NCI-H1694 treated with DMSO at 0.1 percent for 48 hours (cell line): ENCODE measurements around the gene APBA2.

Source experiments
- DNase-seq: peaks from one replicate; lab custom pipeline; 2025; lab: John Stamatoyannopoulos, UW

The APBA2 gene

DNA sequence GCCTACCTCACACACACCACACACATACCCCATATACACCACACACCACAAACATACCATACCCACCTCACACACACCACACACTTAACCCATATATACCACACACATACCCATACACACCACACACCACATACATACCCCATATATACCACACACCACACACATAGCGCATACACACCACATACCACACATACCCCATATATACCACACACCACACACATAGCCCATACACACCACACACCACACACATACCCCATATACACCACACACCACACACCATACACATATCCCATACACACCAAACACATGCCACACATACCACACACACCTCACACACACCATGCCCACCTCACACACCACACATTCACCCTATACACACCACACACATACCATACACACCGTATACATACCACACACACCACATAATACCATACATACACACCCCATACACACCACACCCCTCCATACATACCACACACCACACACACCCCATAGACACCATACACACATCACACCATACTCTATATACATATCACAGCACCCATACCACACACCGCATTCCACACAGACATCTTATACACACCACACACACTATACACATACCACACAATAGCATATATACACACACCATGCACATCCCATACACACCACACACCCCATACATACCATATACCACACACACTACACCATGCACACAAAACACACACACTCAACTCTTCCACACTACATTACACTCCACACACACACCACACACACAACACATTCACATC lies 29.5 kb downstream of the APBA2 start:
- DNase-seq, result no peak

DNA sequence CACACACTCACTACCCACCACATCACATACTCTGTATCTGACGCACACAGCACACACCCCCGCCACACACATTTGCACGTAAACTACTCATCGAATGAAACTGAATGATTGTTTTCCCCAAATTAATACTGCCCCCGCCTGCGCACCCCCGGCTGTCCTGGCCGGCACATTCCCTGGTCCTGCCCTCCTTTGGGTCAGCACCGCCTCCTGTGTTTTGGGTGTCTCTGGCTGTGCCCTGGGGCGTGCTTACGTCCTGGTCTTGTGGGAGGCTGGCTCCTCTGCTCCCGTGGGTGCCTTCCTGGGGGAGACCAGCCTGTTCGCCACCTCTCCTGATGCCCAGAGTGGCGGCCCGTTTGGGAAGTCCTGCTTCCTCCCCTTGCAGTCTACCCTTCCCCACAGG lies 30.2 kb downstream of the APBA2 start:
- DNase-seq, result no peak

DNA sequence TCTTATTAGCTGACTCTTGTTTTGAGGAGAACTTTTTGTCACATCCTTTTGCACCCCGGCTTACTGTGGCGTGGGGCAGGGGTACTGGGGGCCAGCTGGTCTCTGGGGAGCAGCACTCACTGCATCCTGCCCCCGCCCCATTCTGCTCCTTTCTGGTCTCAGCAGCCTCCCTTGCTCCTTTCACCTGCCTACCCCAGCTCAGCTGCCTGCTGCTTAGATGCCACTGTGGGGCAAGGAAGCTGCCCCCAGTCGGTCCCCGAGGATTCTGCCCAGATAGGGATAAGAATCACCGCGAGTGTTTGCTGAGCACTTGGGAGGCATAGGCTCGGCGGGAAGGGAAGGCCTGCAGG lies 32.0 kb downstream of the APBA2 start:
- DNase-seq, result no peak

DNA sequence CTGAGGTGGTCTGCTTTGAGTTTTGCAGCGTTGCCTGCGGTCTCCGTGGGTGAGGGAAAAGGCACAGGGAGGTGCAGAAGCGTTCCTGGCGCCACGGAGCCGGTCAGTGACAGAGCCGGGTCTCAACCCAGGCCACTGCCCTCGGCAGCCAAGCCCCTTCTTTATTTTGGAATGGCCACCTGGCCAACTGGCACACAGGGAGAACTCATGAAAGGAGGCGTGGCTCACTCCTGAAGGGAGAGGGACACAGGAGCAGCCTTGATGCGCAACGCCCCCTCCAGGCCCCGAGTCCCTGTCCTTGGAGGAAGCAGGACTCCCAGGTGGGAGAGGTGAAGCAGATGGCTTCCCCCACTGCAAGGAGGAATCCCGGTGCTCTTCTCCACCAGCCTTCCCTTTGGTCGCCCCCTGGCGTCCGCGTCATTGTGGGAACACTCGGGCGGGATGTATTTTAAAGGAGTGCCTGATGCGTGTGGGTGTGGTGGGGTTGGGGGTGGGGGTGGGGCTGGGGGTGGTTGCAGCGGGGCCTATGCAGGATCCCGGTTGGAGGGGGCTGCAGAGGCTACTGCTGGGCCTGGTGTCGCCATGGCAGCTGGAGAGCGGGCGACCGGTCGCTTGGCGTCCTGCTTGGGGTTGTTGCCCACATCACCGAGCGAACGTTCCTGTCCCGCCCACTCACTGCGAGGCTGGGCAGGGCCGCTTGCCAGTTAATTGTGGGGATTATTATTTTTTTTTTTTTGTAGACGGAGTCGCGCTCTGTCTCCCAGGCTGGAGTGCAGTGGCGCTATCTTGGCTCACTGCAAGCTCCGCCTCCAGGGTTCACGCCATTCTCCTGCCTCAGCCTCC lies 32.6 kb downstream of the APBA2 start:
- DNase-seq, result no peak

DNA sequence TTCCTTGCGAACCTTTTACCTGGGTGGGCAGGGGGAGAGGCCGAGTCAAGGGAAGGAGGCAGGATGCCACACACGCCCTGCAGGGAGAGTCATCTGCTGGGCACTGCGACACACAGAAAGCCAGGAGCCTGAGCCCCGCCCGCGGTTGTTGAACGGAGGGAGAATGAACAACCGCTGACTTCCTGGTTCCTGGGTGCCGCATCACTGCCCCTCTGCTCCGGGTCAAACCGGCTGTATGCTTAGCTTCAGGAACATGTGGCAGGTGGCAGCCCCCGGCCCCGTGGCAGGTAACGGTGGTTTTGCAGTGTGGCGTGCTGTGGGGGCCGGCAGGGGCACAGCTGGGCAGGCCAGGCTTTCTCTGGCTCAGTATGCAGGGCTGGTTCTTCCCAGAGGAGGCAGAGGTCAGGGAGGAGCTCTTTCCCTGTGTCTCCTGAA lies 33.4 kb downstream of the APBA2 start:
- DNase-seq, result no peak

DNA sequence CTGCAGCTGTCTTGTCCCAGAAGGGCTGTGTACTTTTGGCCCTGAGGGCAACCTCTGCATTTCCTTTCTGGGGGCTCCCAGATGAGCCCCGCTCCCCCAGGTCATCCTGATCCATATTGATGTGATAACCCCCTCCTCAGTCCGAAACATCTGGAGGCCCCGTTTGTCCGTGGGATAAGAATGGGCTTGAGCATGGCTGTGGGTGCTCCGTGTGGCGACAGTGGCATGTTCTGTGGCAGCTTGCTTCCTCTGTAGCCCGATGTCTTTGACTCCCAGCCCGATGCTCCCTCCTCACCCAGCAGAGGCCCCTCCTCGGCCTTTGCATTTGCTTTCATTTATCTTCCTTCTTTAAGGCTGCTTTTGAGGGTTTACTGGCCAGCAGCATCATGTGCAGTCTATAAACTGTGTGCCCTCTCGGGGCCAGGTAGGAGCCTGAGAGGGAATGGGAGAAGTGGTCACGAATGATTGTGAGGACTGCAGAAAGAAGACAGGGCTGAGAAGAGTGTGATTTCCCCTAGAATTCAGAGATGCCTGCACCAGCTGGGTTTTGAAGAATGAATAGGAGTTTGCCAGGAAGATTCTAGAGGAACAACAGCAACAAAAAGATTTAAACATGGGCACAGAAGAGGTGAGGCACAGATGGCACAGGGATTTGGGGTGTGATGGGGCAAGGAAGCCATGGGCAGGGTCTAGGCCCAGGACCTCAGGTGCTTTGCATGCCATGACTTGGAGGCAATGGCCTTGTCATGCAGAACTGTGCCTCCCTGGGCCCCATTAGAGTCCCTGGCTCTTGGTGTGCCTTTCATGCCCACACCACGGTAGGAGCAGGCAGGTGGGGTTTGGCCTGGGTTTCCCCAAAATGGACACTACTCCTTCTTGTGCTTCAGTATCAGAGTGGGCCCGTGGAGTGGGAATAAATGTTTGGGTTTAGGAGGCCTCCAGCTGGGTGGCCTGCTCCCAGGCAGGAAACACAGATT lies 34.2 kb downstream of the APBA2 start:
- no peak for DNase-seq

DNA sequence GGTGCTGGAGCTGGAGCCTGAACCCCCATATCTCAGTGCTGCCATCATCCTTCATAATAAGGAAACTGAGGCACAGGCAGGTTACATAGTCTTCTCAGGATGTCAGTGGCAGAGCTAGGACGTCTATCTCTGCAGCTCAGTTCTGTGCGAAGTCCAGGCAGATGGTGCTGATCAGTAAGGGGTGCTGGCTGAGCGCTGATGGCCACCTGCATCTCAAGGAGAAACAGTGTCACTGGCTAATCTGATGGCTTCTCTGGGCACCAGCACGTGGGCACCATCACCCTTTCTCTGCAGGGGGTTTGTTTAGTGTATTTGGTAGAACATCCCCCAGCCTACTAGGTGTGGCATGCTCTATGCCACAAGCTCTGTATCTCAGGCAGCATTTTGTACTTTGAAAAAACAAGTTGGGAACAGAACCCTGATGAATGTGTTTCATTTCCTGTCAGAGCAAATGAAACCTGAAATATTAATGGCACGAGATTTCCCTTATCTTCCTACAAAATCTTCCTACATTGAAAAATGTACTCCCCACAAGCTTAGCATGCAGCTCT lies 35.1 kb downstream of the APBA2 start:
- no peak for DNase-seq

DNA sequence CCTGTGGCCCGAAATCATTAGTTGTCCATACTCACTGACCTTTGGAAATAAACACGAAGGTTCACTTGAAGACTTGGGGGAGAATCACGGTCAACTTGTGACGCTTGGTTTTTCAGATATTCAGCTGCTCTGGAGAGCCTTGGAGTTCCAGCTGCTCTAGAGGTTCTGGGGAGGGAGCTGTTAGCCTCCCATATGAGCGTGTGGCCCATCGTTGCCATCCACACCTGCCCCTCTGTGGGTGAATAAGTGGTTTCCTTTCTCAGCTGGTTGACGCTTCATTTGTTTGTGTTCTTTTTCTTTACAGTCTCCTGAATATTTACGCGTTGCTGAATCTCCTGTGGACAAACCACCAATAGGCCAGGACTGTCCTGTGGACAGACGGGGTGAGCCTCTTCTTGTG lies 35.6 kb downstream of the APBA2 start:
- DNase-seq, result no peak

DNA sequence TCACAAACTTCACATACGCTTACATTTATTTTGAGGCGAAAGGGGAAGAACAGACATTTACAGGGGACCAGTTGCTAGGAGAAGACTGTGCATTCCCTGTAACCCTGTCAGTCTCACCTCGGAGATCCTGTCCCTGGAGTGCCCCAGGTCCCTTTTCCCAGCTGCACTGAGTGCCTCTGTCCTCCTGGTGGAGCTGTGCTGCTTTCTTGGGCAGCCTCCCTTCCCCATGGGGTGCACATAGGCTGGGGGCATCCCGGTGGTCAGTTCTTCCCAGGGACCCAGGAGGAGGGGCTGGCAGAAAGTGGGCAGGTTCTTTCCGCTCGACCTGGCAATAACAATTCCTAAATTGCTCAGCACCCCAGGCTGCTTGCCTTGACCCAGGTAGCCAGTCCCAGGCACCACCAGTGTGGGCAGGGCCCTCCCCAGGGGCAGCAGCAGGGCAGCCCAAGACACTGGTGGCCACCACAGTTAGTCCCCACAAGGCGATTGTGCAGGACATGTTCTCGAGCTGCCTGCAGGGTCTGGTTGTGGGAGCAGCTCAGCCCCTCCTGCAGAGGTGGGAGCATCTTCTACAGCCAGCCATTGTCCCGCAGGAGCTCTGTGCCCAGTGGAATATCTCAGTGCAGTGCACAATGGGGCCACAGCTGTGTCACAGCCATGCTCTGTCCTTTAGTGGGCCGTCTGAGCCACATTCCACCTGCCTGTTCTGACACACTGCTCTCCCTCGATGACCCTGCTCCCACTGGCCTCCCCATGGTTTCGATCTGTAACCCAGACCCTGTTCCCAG lies 36.3 kb downstream of the APBA2 start:
- no peak for DNase-seq

DNA sequence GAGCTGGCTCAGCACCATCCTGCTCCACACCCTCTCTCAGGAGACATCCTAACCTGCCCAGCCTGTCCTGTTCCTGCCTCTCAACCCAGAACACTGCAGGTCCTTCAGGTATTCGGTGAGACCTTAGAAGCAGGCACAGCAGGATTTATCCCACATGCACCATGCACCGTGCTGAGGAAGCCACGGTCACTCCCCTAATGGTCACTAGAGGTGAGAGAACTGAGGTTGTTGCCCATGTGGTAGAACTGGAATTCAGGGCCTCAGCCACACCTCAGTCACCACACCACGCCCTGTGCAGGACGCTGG lies 36.9 kb downstream of the APBA2 start:
- no peak for DNase-seq

DNA sequence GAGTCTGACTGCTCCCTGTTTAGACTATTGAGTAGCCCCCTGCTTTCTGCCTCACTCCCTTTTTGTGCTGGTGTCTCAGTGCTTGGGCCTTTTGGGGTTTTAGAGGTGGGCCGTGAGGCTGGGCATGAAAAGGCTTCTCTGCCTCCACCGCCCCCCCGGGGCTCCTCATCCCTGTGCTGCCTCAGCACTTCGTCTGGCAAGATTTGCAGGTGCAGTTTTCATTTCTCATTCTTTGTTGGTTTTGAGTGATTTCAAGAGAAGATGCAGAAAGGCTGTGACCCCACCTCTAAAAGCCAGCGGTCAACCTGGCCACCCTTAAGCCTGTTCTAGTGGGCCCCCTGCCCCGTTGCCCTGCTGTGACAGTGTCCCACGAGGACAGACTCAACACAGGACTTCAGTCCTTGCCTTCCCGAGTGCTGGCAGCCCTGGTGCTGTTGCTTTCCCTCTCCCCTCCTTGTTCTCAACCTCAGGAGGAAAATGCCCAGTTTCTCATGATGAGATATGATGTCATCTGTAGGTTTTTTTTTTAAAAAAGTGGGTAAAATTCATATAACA lies 38.0 kb downstream of the APBA2 start:
- no peak for DNase-seq

DNA sequence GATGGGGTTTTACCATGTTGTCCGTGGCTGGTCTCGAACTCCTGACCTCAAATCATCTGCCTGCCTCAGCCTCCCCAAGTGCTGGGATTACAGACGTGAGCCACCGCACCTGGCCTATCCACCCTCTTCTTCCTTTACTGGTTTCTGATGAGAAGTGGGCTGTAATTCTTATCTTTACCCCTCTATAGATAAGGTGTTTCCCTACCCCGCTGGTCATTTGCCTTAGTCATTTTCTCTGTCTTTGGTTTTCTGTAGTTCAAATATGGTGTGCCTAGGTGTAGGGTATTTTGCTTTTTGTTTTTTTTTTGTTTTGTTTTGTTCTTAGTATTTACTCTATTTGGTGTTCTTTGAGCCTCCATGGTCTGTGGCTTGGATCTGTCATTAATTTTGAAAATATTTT lies 41.3 kb downstream of the APBA2 start:
- no peak for DNase-seq

DNA sequence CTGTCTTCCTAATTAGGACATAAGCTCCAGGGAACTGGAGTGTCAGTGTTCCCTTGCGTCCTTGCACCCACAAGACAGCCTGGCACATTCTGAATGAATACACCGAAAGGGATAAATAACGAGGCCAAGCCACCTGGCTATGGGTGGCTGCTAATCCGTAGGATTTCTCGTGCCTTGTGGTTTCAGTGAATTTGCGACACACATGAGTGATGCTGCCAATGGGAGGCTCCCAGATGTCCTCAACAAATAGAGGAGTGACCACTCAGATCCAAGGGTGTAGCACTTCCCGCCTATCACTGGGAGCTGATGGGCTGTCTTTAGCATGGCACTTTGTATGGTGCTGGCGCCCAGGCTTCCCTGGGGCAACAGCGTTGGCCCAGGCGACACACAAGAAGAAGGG lies 43.4 kb downstream of the APBA2 start:
- peak; percentile 49 for DNase-seq

DNA sequence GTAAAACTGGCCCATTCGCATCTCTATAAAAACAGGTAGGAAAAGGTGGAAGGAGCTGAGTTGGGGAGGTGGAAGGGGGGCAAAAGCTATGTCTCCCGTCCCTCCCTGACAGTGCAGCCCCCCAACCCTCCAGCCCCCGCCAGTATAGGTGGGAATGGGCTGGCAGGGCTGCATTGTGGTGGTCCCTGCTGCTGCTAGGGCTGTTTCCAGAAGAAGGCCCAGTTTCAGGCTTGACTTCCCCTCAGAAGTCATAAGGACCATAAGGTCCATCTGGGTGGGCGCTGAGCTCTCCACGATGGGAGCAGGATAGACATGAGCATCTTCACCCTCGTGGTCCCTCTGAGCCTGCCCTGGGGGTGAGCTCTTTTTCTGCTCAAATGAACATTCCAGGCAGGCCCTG lies 44.2 kb downstream of the APBA2 start:
- DNase-seq, result no peak

DNA sequence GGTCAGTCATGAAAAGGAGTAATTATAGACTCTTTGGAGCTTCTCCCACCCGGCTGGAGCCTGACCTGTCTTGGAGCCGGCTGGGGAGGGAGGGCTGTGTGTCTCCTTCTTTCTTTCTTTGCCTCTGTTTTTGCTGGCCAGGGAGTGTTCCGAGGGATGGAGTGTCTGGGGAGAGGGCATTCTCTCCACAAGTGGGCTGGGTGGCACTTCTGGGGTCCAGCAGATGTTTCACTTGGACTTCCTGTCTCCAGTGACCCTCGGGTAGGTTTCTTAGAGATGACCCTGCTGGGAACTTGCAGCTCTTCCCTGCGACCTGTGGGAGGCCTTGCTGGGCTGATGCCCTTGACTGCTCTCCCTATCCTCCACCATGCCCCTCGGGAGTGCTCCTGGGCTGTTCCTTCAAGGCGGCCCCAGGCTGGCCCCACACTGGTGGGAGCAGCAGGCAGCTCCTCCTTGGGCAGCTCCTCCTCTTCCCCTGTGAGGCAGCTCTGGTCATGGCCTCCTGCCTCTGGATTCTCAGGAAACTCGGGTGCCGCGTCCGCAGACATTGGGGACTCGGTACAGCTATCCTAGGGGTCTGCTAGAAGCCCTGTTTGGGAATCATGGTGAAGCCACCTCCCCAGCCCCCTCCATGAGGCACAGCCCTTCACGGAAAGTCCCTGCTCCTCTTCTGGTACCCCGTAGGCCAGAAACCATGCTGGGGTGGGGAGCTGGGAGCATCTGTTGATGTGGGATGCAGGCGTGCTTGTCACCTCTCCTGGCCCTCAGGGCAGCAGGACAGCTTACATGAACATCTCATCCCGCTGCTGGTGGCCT lies 44.9 kb downstream of the APBA2 start:
- no peak for DNase-seq

DNA sequence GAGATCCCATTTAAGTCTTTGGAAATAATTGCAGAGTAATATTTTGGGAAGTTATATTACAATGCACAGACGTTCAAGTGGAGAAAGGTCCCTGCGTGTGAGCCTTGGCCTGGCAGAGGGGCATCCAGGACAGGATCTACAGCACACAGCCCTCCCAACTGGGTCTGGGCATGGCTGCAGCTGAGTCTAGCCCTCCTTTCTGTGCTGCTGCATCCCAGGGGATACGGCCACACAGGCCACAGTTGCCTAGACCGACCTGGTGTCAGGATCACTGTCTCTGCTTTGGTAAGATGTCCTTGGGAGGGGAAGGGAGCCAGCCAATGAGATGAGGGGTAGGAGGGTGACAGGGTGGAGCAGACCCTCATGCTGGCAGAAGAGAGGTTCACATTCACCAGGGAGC lies 46.1 kb downstream of the APBA2 start:
- no peak for DNase-seq

DNA sequence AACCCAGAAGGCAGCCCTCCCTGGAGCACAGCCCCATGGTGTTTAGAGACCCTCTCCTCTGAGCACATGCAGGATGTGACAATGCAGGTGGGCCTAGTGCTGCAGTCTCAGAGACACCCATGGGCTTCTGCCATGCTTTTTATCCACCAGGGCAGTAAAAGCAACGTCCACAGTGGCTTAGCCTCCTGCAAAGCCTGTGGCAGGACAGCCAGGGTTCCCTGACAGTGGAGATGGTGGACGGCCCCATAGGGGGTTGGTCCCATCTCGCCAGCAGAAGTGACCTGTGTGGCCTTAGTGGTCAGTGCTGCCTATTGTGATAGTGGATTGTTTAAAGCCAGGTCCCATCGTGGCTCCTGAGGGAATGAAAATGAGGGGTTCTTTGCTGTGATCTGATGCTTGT lies 46.6 kb downstream of the APBA2 start:
- DNase-seq, result no peak

DNA sequence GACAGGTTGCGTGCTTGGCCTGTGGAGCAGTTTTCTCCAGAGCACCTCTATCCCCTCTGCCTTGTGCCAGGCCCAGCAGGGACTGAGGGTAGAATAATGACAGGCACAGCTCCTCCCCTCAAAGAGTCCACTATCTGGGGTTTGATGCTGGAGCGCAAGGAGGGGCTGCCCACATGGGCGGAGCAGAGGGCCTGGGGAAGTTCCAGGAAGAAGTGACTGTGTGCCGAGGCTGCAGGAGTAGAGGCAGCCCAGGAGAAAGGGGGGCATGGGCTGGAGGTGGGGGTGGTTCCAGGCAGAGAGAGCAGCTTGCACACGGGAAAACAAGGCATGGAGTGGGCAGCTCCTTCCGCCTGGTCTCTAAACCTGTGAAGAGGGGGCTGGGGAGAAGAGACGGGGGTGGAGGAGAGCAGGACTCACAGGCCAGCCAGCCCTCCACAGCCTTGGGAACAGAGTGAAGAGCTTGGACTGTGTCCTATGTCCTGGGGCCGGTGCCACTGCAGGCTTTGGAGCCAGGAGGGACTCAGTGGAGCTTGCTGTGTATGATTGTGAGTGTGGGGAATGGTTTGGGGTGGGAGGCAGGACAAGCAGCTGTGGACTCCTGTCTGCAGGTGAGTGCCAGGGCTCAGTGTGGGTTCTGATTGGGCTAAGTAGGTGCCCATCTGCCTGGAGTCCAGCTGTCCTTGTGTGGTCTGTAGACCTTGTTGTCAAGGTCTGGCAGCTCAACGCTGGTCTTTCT lies 48.1 kb downstream of the APBA2 start:
- no peak for DNase-seq

DNA sequence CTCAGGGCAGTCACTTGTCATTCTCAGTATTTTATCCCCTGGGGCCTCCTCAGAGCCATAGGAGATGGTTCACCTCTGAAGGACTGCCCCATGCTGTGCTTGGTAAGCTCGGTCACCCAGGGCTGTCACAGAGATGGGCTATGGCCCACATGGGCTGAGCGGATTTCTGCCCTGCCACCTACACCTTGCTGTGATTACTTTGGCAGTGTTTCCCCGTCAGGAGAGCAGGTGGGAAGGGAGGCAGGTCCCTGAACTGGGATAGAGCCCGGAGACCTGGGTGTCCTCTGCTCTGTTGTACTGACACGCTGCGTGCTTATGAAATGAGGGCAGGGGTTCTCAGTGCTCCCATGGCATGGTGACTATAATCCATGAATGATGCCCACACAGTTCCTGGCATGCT lies 48.9 kb downstream of the APBA2 start:
- no peak for DNase-seq

DNA sequence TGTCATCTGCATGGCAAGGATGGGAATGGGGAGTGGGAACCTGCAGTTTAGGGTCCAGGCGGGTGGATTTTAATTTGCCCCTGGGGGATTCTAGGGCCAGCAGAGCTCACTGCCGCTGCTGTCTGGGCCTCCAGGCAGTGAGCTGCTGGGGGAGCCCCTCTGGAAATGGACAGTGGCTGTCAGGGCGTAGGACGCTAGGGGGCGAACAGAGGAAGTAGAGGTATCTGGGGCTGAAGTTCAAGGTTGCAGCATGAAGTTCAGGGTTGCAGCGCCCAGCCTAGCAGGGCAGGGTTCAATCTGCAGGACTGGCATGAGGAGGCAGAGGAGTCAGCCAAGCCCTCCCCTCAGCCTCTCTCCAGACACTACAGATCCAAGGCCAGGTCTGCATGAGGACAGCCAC lies 49.5 kb downstream of the APBA2 start:
- no peak for DNase-seq
